SU-DHL-6 (cell line): ENCODE measurements around the gene SMIM45.
A peak's percentile ranks its signal among the peaks of the same experiment; 100 is the strongest.

ENCODE experiments used
- H2AFZ ChIP-seq: fragments of 200-600 bp; sonication (generic); 2 replicates; pipeline ENCODE4 v1.6.1; 2014; ENCODE audit warnings: low read depth, mild to moderate bottlenecking, moderate library complexity, mixed read lengths, antibody characterized with exemption, low read length; ENCODE audit not compliant: severe bottlenecking
- H3F3A ChIP-seq: fragments of 200-600 bp; shearing (Covaris generic); 2 replicates; pipeline ENCODE4 v1.6.0; 2016; ENCODE audit warnings: antibody characterized with exemption, mild to moderate bottlenecking; ENCODE audit not compliant: insufficient read depth
- H3K27ac ChIP-seq: fragments of 200-600 bp; sonication (generic); 2 replicates; pipeline ENCODE4 v1.5.1; 2016; ENCODE audit warnings: low read depth, mild to moderate bottlenecking, low read length, moderate library complexity, mixed read lengths
- H3K27me3 ChIP-seq: fragments of 200-600 bp; sonication (generic), shearing (Covaris generic); 2 replicates; pipeline ENCODE4 v1.6.0; 2014; ENCODE audit warnings: mild to moderate bottlenecking, low read length
- H3K36me3 ChIP-seq: fragments of 200-600 bp; sonication (generic); 2 replicates; pipeline ENCODE4 v1.6.1; 2014; ENCODE audit warnings: mild to moderate bottlenecking, low read length, mixed read lengths
- H3K4me2 ChIP-seq: fragments of 300-600, 200-600 bp; shearing (Covaris generic), sonication (generic); 2 replicates; pipeline ENCODE4 v1.6.0; 2014; ENCODE audit warnings: low read length, low read depth, mild to moderate bottlenecking; ENCODE audit not compliant: poor library complexity, severe bottlenecking
- H3K4me3 ChIP-seq: fragments of 200-600 bp; sonication (generic); 2 replicates; pipeline ENCODE4 v1.5.1; 2014; ENCODE audit warnings: antibody characterized with exemption, low read length, mild to moderate bottlenecking, mixed read lengths; ENCODE audit not compliant: insufficient read depth, poor library complexity, severe bottlenecking
- H3K79me2 ChIP-seq: fragments of 200-600 bp; sonication (generic); 2 replicates; pipeline ENCODE4 v1.6.1; 2014; ENCODE audit warnings: mild to moderate bottlenecking, low read length, moderate library complexity; ENCODE audit not compliant: insufficient read depth
- H3K9ac ChIP-seq: fragments of 200-600 bp; sonication (generic); 2 replicates; pipeline ENCODE4 v1.7.0; 2014; ENCODE audit warnings: mild to moderate bottlenecking, low read length
- H3K9me2 ChIP-seq: fragments of 200-600 bp; sonication (generic); replicated peaks from 2 replicates; pipeline ENCODE4 v1.6.1; 2014; ENCODE audit warnings: low read length; ENCODE audit not compliant: insufficient read depth
- H3K9me3 ChIP-seq: fragments of 200-600 bp; sonication (generic); 2 replicates; pipeline ENCODE4 v1.6.1; 2014; ENCODE audit warnings: low read length, mixed read lengths; ENCODE audit not compliant: insufficient read depth
- H4K20me1 ChIP-seq: fragments of 200-600 bp; sonication (generic); 2 replicates; pipeline ENCODE4 v1.6.1; 2014; ENCODE audit warnings: low read depth, mild to moderate bottlenecking, antibody characterized with exemption, low read length, moderate library complexity, mixed read lengths
- EZH2phosphoT487 ChIP-seq: fragments of 200-600 bp; sonication (generic), shearing (Covaris generic); conservative IDR thresholded peaks from 2 replicates; pipeline ENCODE4 v1.6.1; 2018; ENCODE audit warnings: mild to moderate bottlenecking, antibody characterized with exemption, low read length, moderate library complexity, mixed read lengths
- TF ChIP-seq, protein P1 (sequence below): fragments of 200-600 bp; sonication (generic); IDR thresholded peaks from one replicate; pipeline ENCODE4 v1.5.1; 2017; ENCODE audit warnings: antibody characterized with exemption, mild to moderate bottlenecking, low read length, moderate library complexity; ENCODE audit not compliant: insufficient read depth, poor library complexity, severe bottlenecking

Gene SMIM45

GRCh38 chr22:41917903-41918791 lies 33.8 kb upstream of the SMIM45 start:
- no peak overlapping the region for H3K9ac ChIP-seq

GRCh38 chr22:41919357-41920224 lies 32.4 kb upstream of the SMIM45 start:
- Histone ChIP-seq H3K9ac (peak overlapping the region; percentile 60), H3K36me3 (no peaks in the 10 kb centered on the region; the same call in 1 of the 2 replicates), H3K9me3 (no peaks in the 10 kb centered on the region), H3K27ac (peak overlapping the region; percentile 94), H3K4me3 (peak overlapping the region; percentile 37), H2AFZ (no peak overlapping the region), H4K20me1 (no peaks in the 10 kb centered on the region), H3K27me3 (no peaks in the 10 kb centered on the region), H3K79me2 (peaks cover 13% of the 10 kb centered on the region; the same call in 1 of the 2 replicates), H3F3A (peaks cover 52% of the 10 kb centered on the region), H3K9me2 (no peaks in the 10 kb centered on the region), H3K4me2 (peak overlapping the region; percentile 78)
- TF ChIP-seq EZH2phosphoT487, result no peak

More at GRCh38 chr22:41917903-41918791, 33.8 kb upstream of the SMIM45 start:
- H3K36me3 ChIP-seq, result no peaks in the 10 kb centered on the region
- no peaks in the 10 kb centered on the region for H3K9me3 ChIP-seq
- peaks cover 4% of the 10 kb centered on the region; the same call in 1 of the 2 replicates for H3K79me2 ChIP-seq
- H4K20me1 ChIP-seq, result no peaks in the 10 kb centered on the region
- H3K27ac ChIP-seq, result no peak overlapping the region
- no peak overlapping the region for H2AFZ ChIP-seq
- H3K4me2 ChIP-seq, result no peak overlapping the region
- H3K4me3 ChIP-seq, result no peak overlapping the region
- no peaks in the 10 kb centered on the region for H3K27me3 ChIP-seq
- peaks cover 43% of the 10 kb centered on the region for H3F3A ChIP-seq
- TF ChIP-seq, protein P1, sequence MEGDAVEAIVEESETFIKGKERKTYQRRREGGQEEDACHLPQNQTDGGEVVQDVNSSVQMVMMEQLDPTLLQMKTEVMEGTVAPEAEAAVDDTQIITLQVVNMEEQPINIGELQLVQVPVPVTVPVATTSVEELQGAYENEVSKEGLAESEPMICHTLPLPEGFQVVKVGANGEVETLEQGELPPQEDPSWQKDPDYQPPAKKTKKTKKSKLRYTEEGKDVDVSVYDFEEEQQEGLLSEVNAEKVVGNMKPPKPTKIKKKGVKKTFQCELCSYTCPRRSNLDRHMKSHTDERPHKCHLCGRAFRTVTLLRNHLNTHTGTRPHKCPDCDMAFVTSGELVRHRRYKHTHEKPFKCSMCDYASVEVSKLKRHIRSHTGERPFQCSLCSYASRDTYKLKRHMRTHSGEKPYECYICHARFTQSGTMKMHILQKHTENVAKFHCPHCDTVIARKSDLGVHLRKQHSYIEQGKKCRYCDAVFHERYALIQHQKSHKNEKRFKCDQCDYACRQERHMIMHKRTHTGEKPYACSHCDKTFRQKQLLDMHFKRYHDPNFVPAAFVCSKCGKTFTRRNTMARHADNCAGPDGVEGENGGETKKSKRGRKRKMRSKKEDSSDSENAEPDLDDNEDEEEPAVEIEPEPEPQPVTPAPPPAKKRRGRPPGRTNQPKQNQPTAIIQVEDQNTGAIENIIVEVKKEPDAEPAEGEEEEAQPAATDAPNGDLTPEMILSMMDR, result no peak
- TF ChIP-seq EZH2phosphoT487, result no peak
- no peaks in the 10 kb centered on the region for H3K9me2 ChIP-seq

GRCh38 chr22:41920271-41920976 lies 31.5 kb upstream of the SMIM45 start:
- no peaks in the 10 kb centered on the region for H3K9me3 ChIP-seq
- H4K20me1 ChIP-seq, result no peaks in the 10 kb centered on the region
- H3K9ac ChIP-seq, result peak overlapping the region; percentile 60
- peaks cover 20% of the 10 kb centered on the region for H3K79me2 ChIP-seq
- H3K4me2 ChIP-seq, result peak overlapping the region; percentile 78
- no peaks in the 10 kb centered on the region for H3K9me2 ChIP-seq
- H3K27me3 ChIP-seq, result no peaks in the 10 kb centered on the region
- H2AFZ ChIP-seq, result no peak overlapping the region
- no peak for TF ChIP-seq EZH2phosphoT487
- TF ChIP-seq, protein P1, result no peak
- H3K27ac ChIP-seq, result peak overlapping the region; percentile 94
- no peak overlapping the region for H3K4me3 ChIP-seq
- H3K36me3 ChIP-seq, result no peaks in the 10 kb centered on the region; the same call in 1 of the 2 replicates
- peaks cover 59% of the 10 kb centered on the region for H3F3A ChIP-seq
